ENCODE measurements around the gene CR1. TPM values are rescaled to one million over a fixed set of nuclear protein-coding genes. Genes with fewer than 3 reads are reported as not detected.
"Not testable (repeated sequence)": the region's sequence is repeated elsewhere in the genome, so short reads cannot be mapped to it uniquely, and the experiment has no call there.

Gene CR1
- total RNA-seq, 1 experiment from 2014 or later = not detected

DNA sequence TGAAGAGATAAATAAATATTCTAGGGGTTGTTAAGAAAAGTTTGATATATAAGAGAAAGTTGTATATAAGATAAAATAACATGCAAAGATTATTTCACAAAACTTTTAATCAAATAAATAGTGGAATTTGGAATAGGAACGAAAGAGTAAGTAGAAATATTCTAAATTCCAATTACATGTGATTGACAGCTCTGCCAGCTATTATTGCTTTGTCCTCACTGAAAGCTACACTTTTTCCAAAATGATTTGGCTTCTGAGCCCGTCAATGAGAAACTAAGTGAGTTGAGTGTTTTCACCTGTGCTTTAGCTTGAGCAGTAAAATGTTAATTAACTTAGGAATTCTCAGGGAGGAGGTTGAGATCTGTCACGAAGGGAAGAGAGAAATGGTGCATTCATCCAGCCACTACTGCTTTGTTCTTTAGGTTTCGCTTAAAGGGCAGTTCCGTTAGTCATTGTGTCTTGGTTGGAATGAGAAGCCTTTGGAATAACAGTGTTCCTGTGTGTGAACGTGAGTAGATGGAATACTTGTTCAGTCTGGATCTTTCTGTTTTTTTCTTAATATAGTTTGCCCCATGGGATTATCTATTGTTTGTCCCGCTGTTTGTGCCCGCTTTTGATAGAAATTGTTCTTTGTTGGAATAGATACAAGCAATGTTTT, 85.7 kb downstream of the CR1 start:
- no peak for DNase-seq (ENCODE audit: low spot score)

- not testable (repeated sequence) for DNase-seq (ENCODE audit: low spot score)
Observed at GRCh38 chr1:207589506-207589905, 93.5 kb downstream of the CR1 start.

- not testable (repeated sequence) for DNase-seq (ENCODE audit: low spot score)
Observed at GRCh38 chr1:207591205-207591604, 95.2 kb downstream of the CR1 start.

DNA sequence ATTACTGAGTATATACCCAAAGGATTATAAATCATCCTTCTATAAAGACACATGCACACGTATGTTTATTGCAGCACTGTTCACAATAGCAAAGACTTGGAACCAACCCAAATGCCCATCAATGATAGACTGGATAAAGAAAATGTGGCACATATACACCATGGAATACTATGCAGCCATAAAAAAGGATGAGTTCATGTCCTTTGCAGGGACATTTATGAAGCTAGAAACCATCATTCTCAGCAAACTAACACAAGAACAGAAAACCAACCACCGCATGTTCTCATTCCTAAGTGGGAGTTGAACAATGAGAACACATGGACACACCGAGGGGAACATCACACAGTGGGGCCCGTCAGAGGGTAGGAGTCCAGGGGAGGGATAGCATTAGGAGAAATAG, 98.1 kb downstream of the CR1 start:
- DNase-seq (ENCODE audit: low spot score) = not testable (repeated sequence)

DNA sequence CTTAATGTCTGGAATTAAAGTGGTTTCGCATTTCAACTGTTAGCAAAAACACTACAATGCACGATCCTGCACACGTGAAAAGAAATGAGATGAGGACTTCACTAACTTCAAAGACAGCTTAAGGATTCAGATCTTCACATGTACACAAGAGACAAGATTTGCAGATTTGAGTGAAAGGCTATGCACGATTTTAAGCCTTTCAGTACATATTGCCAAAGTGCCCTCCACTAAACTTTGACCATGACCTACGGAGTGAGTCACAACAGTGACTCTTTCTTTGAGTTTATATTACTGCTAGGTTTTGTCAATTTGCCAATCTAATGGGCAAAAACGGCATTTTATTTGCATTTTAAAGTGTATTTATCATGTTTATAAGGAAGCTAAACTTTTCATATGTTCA, 107.8 kb downstream of the CR1 start:
- peak; percentile 10 for DNase-seq (ENCODE audit: low spot score)

- no peak for DNase-seq (ENCODE audit: low spot score)
Observed at GRCh38 chr1:207605444-207606361, 109.7 kb downstream of the CR1 start.

GRCh38 chr1:207606362-207606755, 110.4 kb downstream of the CR1 start:
- DNase-seq (ENCODE audit: low spot score) = no peak

- no peak for DNase-seq (ENCODE audit: low spot score)
Observed at GRCh38 chr1:207612762-207613161, 116.8 kb downstream of the CR1 start.

DNA sequence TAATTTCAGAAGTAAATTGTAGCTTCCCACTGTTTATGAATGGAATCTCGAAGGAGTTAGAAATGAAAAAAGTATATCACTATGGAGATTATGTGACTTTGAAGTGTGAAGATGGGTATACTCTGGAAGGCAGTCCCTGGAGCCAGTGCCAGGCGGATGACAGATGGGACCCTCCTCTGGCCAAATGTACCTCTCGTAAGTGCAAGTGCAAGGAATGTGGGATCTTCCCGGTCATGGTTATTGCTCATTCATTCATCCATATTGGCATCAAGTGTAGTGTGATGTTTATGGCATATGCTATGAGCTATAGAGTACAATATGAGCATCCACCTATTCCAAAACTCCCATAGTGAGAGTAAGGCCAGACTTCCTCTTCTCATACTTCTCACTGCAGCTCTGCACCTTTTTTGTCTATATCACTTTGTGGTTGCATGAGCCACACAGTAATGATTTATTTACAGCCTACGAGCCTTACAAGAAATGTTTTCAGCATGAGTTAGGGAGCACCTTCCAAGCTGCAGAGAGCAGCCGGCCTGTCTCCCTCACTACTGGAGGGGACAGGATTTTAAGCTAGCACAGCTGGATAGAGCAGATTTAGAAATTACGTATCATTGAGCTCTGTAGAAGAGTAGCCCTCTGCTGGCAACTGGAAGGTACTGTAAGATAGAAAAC, 124.0 kb downstream of the CR1 start:
- DNase-seq (ENCODE audit: low spot score) = peak; percentile 43

GRCh38 chr1:207620543-207620893, 124.6 kb downstream of the CR1 start:
- no peak for DNase-seq (ENCODE audit: low spot score)

GRCh38 chr1:207625504-207626071, 129.6 kb downstream of the CR1 start:
- not testable (repeated sequence) for DNase-seq (ENCODE audit: low spot score)

- DNase-seq (ENCODE audit: low spot score) = no peak
Observed at GRCh38 chr1:207626972-207627337, 131.0 kb downstream of the CR1 start.

DNA sequence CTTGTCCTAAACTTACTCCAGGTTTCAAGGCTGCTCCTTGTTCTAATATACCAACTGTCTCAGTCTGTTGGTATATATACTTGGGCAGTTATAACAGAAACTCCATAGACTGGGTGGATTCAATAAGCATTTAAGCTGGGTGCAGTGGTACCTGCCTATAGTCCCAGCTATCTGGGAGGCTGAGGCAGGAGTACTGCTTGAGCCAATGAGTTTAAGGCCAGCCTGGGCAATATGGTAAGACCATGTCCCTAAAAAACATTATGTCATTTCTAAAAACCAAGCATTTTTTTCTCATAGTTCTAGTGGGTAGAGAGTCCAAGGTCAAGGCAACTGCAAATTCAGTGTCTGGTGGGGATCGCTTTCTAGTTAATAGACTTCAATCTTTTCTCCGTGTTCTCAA, 131.5 kb downstream of the CR1 start:
- no peak for DNase-seq (ENCODE audit: low spot score)

DNA sequence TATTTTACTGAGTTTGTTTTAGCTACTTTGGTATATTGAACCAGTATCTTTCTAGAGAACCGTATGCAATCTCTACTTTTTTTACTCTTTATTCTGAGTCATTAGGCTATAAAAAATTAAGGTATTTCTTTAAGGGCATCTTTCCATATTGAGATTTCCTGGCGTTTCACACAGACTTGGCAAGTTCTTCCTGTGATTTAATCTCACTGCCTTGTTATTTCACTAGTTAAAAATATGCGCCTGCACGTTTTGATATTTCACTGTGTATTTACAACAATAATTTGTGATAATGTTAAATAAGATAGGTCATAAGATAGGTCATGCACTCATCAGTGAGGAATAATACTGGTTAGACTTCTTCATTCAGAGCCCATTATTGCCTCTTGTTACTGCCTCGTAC, 132.8 kb downstream of the CR1 start:
- DNase-seq (ENCODE audit: low spot score) = no peak

- DNase-seq (ENCODE audit: low spot score) = no peak
Observed at GRCh38 chr1:207631137-207631536, 135.2 kb downstream of the CR1 start.

DNA sequence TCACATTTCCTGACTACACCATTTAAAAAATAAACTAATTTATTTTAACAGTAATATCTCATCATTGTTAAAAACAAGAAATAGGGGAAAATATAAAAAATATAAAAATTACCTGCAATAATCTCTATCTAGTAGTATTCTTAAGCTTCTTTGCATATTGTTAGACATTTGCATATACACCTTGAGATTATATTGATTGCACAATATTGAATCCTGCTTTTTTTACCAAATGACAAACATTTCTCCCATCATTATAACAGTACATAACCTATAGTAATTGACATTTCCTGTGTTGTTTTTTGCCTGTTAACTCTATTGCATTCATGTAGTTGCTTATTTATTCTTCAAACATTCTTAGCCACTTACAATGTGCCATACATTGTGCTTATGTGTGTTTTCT, 137.3 kb downstream of the CR1 start:
- DNase-seq (ENCODE audit: low spot score) = no peak

GRCh38 chr1:207633699-207634289, 137.8 kb downstream of the CR1 start:
- DNase-seq (ENCODE audit: low spot score) = not testable (repeated sequence)

DNA sequence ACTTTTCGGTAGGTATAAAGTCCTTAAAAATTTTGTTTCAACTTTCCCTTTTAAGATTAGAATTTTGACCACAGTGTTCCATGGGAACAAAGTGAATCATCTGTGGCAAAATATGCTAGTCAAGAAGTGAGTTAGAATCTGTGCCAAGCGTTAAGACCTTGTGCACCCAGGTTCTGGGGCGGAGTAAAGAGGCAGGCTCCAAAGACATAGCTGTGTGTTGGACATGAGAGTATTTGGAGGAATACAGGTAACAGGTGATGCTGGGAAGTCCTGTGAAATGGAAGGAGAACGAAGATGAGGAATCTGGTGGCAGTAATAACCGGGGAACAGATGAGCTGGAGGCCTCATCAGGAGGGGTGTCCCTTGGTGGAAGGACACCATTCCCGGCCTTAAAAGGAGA, 138.3 kb downstream of the CR1 start:
- not testable (repeated sequence) for DNase-seq (ENCODE audit: low spot score)

GRCh38 chr1:207635569-207636186, 139.7 kb downstream of the CR1 start:
- not testable (repeated sequence) for DNase-seq (ENCODE audit: low spot score)

DNA sequence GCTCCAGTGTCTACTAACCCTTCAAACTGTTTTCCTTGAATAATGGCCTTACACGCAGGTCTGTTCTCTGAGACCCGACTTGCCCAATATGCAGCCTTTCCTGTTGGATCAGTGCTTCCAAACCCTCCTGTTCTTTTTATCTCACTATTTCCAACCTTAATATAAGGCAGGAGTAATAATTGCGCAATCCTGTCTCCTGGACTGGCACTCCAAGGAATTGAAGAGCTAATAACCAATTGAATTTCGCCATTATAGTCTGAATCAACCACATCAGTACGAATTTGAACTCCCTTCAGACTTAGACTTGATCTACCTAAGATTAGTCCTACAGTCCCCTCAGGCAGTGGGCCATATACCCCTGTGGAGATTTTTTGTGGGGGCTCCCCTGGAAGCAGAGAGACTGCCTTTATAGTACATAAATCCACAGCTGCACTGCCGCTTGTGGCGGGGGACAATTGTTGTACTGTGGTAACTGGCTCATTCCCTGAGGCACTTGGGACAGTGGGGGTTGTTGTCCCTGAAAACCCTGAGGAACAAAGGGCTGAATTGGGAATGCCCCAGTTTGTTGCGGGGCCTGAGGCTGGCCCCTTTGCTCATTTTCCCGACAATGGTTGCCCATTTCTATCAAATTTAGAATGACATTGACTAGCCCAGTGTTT, 142.7 kb downstream of the CR1 start:
- not testable (repeated sequence) for DNase-seq (ENCODE audit: low spot score)

- DNase-seq (ENCODE audit: low spot score) = not testable (repeated sequence)
Observed at GRCh38 chr1:207639362-207639761, 143.4 kb downstream of the CR1 start.

Measured in A172 (cell line).